HUES6 (cell line): ENCODE results near the gene GREM2.

ENCODE experiments used
- H3K27ac ChIP-seq: 2 replicates; pipeline ENCODE4 v1.7.0; 2013; ENCODE audit warnings: low read depth, mild to moderate bottlenecking, low read length, inconsistent platforms
- H3K27me3 ChIP-seq: 2 replicates; pipeline ENCODE4 v1.6.1; 2013; ENCODE audit warnings: low read length; ENCODE audit not compliant: control insufficient read depth, insufficient read depth
- H3K36me3 ChIP-seq: 2 replicates; pipeline ENCODE4 v1.6.1; 2013; ENCODE audit warnings: low read length; ENCODE audit not compliant: control insufficient read depth, insufficient read depth
- H3K4me1 ChIP-seq: 2 replicates; pipeline ENCODE4 v1.6.1; 2013; ENCODE audit warnings: low read length; ENCODE audit not compliant: control insufficient read depth, insufficient read depth
- H3K4me3 ChIP-seq: 2 replicates; pipeline ENCODE4 v1.5.1; 2013; ENCODE audit warnings: low read depth, low read length
- H3K9ac ChIP-seq: one replicate; pipeline ENCODE4 v1.6.1; 2013; ENCODE audit warnings: mild to moderate bottlenecking, low read length
- H3K9me3 ChIP-seq: 2 replicates; pipeline ENCODE4 v1.6.1; 2013; ENCODE audit warnings: low read depth, low read length; ENCODE audit not compliant: control insufficient read depth, insufficient read depth

The GREM2 gene

GRCh38 chr1:240462277-240462676, 149.7 kb downstream of the GREM2 start:
- Histone ChIP-seq H3K9me3 (no peaks in the 10 kb centered on the region), H3K27ac (no peak overlapping the region), H3K4me1 (peaks cover 13% of the 10 kb centered on the region; the same call in 1 of the 2 replicates), H3K4me3 (no peak overlapping the region), H3K36me3 (no peaks in the 10 kb centered on the region), H3K9ac (no peak overlapping the region), H3K27me3 (no peaks in the 10 kb centered on the region)

GRCh38 chr1:240457203-240457602, 154.8 kb downstream of the GREM2 start:
- H3K36me3 ChIP-seq, result no peaks in the 10 kb centered on the region

DNA sequence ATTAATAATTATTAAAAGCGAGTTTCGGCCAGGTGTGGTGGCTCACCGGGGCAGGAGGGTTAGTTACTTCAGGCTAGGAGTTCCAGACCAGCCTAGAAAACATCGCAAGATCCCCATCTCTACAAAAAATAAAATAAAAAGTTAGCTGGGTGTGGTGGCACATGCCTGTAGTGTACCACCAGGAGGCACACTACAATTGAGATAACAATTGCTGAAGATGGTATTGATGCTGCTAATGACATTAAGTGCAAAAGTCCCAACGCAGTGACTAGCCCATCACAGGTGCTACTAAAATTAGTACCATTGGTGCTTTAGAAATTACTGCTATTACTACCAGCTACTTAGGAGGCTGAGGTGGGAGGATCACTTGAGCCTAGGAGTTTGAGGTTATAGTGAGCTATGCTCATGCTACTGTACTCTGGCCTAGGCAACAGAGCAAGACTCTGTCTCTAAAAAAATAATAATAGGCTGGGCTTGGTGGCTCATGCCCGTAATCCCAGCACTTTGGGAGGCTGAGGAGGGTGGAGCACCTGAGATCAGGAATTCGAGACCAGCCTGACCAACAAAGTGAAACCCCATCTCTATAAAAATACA, 156.6 kb downstream of the GREM2 start:
- no peaks in the 10 kb centered on the region for H3K36me3 ChIP-seq
- H3K4me3 ChIP-seq, result no peak overlapping the region
- H3K4me1 ChIP-seq, result no peaks in the 10 kb centered on the region
- H3K9me3 ChIP-seq, result no peaks in the 10 kb centered on the region
- no peak overlapping the region for H3K9ac ChIP-seq
- H3K27me3 ChIP-seq, result no peaks in the 10 kb centered on the region
- H3K27ac ChIP-seq, result no peak overlapping the region

More at GRCh38 chr1:240457203-240457602, 154.8 kb downstream of the GREM2 start:
- Histone ChIP-seq H3K27ac (no peak overlapping the region), H3K9ac (no peak overlapping the region), H3K9me3 (no peaks in the 10 kb centered on the region), H3K4me3 (no peak overlapping the region), H3K27me3 (no peaks in the 10 kb centered on the region), H3K4me1 (no peaks in the 10 kb centered on the region)

- Histone ChIP-seq H3K4me3 (no peak overlapping the region), H3K36me3 (no peaks in the 10 kb centered on the region), H3K27me3 (no peaks in the 10 kb centered on the region), H3K9me3 (no peaks in the 10 kb centered on the region), H3K4me1 (no peaks in the 10 kb centered on the region), H3K27ac (no peak overlapping the region), H3K9ac (no peak overlapping the region)
These were observed 166.6 kb downstream of the GREM2 start for GRCh38 chr1:240445369-240445768.

DNA sequence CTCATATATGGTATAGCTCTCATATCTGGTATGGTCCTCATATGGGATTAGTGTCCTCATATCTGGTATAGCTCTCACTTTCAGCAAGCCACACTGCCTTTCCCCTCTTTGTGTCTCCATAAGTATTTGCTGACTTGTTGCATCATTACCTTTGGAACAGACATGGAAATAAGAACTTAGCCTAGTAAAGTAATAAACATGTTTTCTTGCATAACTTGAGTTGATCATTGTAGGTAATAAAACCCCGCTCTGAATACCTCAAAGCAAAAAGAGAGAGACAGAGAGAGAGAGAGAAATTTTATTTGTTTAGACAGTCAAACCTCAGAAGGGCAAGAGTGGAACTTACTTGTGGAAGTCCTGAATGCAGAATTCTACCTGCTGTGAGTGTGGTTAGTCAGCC, 170.3 kb downstream of the GREM2 start:
- Histone ChIP-seq H3K9ac (no peak overlapping the region), H3K27me3 (no peaks in the 10 kb centered on the region), H3K4me1 (no peaks in the 10 kb centered on the region), H3K4me3 (no peak overlapping the region), H3K9me3 (no peaks in the 10 kb centered on the region), H3K27ac (no peak overlapping the region), H3K36me3 (no peaks in the 10 kb centered on the region)
